SJSA1 (cell line): ENCODE data around the gene PDCL2. TPM values are rescaled to one million over a fixed set of nuclear protein-coding genes. Genes with fewer than 3 reads are reported as not detected.

Experiments used
- DNase-seq, 2 experiments: peaks; one replicate each; pipeline ENCODE4 v3.0.0-alpha.2; 2015 to 2020; ENCODE audit warnings: low spot score in 2 of 2, low read depth in 1 of 2
- H3K27ac ChIP-seq: fragments of 250-450 bp; sonication (Bioruptor Pico); 2 replicates; pipeline ENCODE4 v1.5.1; 2020; ENCODE audit warnings: mild to moderate bottlenecking, moderate library complexity
- H3K27me3 ChIP-seq: fragments of 250-450 bp; sonication (Bioruptor Pico); replicated peaks from 2 replicates; pipeline ENCODE4 v1.5.1; 2020; ENCODE audit warnings: mild to moderate bottlenecking, moderate library complexity
- H3K36me3 ChIP-seq: fragments of 250-450 bp; sonication (Bioruptor Pico); 2 replicates; pipeline ENCODE4 v1.5.1; 2020; ENCODE audit warnings: mild to moderate bottlenecking
- H3K4me1 ChIP-seq: fragments of 250-450 bp; sonication (Bioruptor Pico); replicated peaks from 2 replicates; pipeline ENCODE4 v1.6.1; 2021; ENCODE audit warnings: mild to moderate bottlenecking
- H3K4me3 ChIP-seq: fragments of 250-450 bp; sonication (Bioruptor Pico); 2 replicates; pipeline ENCODE4 v1.5.1; 2020; ENCODE audit warnings: mild to moderate bottlenecking
- H3K9me3 ChIP-seq: fragments of 250-450 bp; sonication (Bioruptor Pico); replicated peaks from 2 replicates; pipeline ENCODE4 v1.5.1; 2020; ENCODE audit warnings: mild to moderate bottlenecking
- total RNA-seq: library from RNA; depleted of rRNA; stranded (reverse); fragments of >200 nt; shearing (Covaris generic); gene quantifications from 2 replicates; pipeline ENCODE4 v1.2.3, GENCODE V29; 2014

PDCL2 gene
- total RNA-seq, 1 experiment from 2014 or later = not detected

- H3K27me3 ChIP-seq = no peaks in the 10 kb centered on the region
- peaks cover 24% of the 10 kb centered on the region for H3K4me1 ChIP-seq
- peak in 1 of 2 experiments; percentile 12 for DNase-seq
- H3K36me3 ChIP-seq = peaks cover 13% of the 10 kb centered on the region; the same call in 1 of the 2 replicates
- H3K9me3 ChIP-seq = no peaks in the 10 kb centered on the region; the same call in 1 of the 2 replicates
- peak overlapping the region; percentile 18; the same call in 1 of the 2 replicates for H3K27ac ChIP-seq
- no peak overlapping the region for H3K4me3 ChIP-seq
Observed at GRCh38 chr4:55543858-55544257, 48.2 kb downstream of the PDCL2 start.

GRCh38 chr4:55540271-55540670 lies 51.8 kb downstream of the PDCL2 start:
- Histone ChIP-seq H3K27ac (no peak overlapping the region), H3K27me3 (no peaks in the 10 kb centered on the region), H3K4me3 (no peak overlapping the region), H3K4me1 (peaks cover 13% of the 10 kb centered on the region), H3K36me3 (0 out of 2 replicates have a peak, but pooled peaks cover 3% of the 10 kb centered on the region), H3K9me3 (no peaks in the 10 kb centered on the region; the same call in 1 of the 2 replicates)
- no peak for DNase-seq

GRCh38 chr4:55539658-55540057 lies 52.4 kb downstream of the PDCL2 start:
- H3K27ac ChIP-seq = no peak overlapping the region
- H3K9me3 ChIP-seq = no peaks in the 10 kb centered on the region
- H3K27me3 ChIP-seq = no peaks in the 10 kb centered on the region
- no peak overlapping the region for H3K4me3 ChIP-seq
- H3K36me3 ChIP-seq = 0 out of 2 replicates have a peak, but pooled peaks cover 3% of the 10 kb centered on the region
- DNase-seq = no peak
- H3K4me1 ChIP-seq = peaks cover 11% of the 10 kb centered on the region

GRCh38 chr4:55538531-55538930 lies 53.5 kb downstream of the PDCL2 start:
- Histone ChIP-seq H3K4me3 (no peak overlapping the region), H3K4me1 (no peaks in the 10 kb centered on the region; the same call in 1 of the 2 replicates), H3K36me3 (peaks cover 10% of the 10 kb centered on the region; the same call in 1 of the 2 replicates), H3K27ac (no peak overlapping the region), H3K27me3 (no peaks in the 10 kb centered on the region), H3K9me3 (no peaks in the 10 kb centered on the region)
- no peak for DNase-seq

GRCh38 chr4:55534306-55534705 lies 57.7 kb downstream of the PDCL2 start:
- peaks cover 20% of the 10 kb centered on the region; the same call in 1 of the 2 replicates for H3K36me3 ChIP-seq
- H3K27me3 ChIP-seq = no peaks in the 10 kb centered on the region
- H3K27ac ChIP-seq = no peak overlapping the region
- H3K4me3 ChIP-seq = no peak overlapping the region
- no peaks in the 10 kb centered on the region for H3K9me3 ChIP-seq
- no peak for DNase-seq
- no peaks in the 10 kb centered on the region for H3K4me1 ChIP-seq

- no peak overlapping the region for H3K4me3 ChIP-seq
- H3K4me1 ChIP-seq = peaks cover 3% of the 10 kb centered on the region; the same call in 1 of the 2 replicates
- peaks cover 20% of the 10 kb centered on the region; the same call in 1 of the 2 replicates for H3K36me3 ChIP-seq
- H3K27me3 ChIP-seq = no peaks in the 10 kb centered on the region
- no peak for DNase-seq
- no peak overlapping the region for H3K27ac ChIP-seq
- no peaks in the 10 kb centered on the region for H3K9me3 ChIP-seq
Observed at GRCh38 chr4:55530691-55531090, 61.4 kb downstream of the PDCL2 start.

- H3K4me1 ChIP-seq = peaks cover 3% of the 10 kb centered on the region; the same call in 1 of the 2 replicates
- no peaks in the 10 kb centered on the region for H3K9me3 ChIP-seq
- peaks cover 20% of the 10 kb centered on the region; the same call in 1 of the 2 replicates for H3K36me3 ChIP-seq
- no peak overlapping the region for H3K27ac ChIP-seq
- no peak for DNase-seq
- no peak overlapping the region for H3K4me3 ChIP-seq
- H3K27me3 ChIP-seq = no peaks in the 10 kb centered on the region
Observed at GRCh38 chr4:55530167-55530566, 61.9 kb downstream of the PDCL2 start.

- no peaks in the 10 kb centered on the region for H3K9me3 ChIP-seq
- no peak for DNase-seq
- peaks cover 3% of the 10 kb centered on the region; the same call in 1 of the 2 replicates for H3K4me1 ChIP-seq
- H3K27ac ChIP-seq = no peak overlapping the region
- peaks cover 12% of the 10 kb centered on the region; the same call in 1 of the 2 replicates for H3K36me3 ChIP-seq
- H3K27me3 ChIP-seq = no peaks in the 10 kb centered on the region
- H3K4me3 ChIP-seq = no peak overlapping the region
Observed at GRCh38 chr4:55528491-55528890, 63.6 kb downstream of the PDCL2 start.

- Histone ChIP-seq H3K27ac (no peak overlapping the region), H3K4me3 (no peak overlapping the region), H3K27me3 (no peaks in the 10 kb centered on the region), H3K4me1 (peaks cover 3% of the 10 kb centered on the region; the same call in 1 of the 2 replicates), H3K36me3 (0 out of 2 replicates have a peak, but pooled peaks cover 5% of the 10 kb centered on the region), H3K9me3 (no peaks in the 10 kb centered on the region)
- no peak for DNase-seq
Observed at GRCh38 chr4:55524844-55525571, 67.0 kb downstream of the PDCL2 start.

GRCh38 chr4:55518442-55518841 lies 73.6 kb downstream of the PDCL2 start:
- no peaks in the 10 kb centered on the region for H3K27me3 ChIP-seq
- no peak for DNase-seq
- H3K9me3 ChIP-seq = no peaks in the 10 kb centered on the region
- peaks cover 2% of the 10 kb centered on the region; the same call in 1 of the 2 replicates for H3K36me3 ChIP-seq
- H3K27ac ChIP-seq = no peak overlapping the region
- H3K4me1 ChIP-seq = no peaks in the 10 kb centered on the region
- H3K4me3 ChIP-seq = no peak overlapping the region

GRCh38 chr4:55517526-55518229 lies 74.4 kb downstream of the PDCL2 start:
- H3K27me3 ChIP-seq = no peaks in the 10 kb centered on the region
- H3K27ac ChIP-seq = no peak overlapping the region
- no peak overlapping the region for H3K4me3 ChIP-seq
- no peaks in the 10 kb centered on the region for H3K9me3 ChIP-seq
- no peak for DNase-seq
- H3K4me1 ChIP-seq = no peaks in the 10 kb centered on the region
- H3K36me3 ChIP-seq = peaks cover 2% of the 10 kb centered on the region; the same call in 1 of the 2 replicates

- no peak for DNase-seq
- Histone ChIP-seq H3K4me3 (no peak overlapping the region), H3K27ac (no peak overlapping the region), H3K36me3 (peaks cover 8% of the 10 kb centered on the region; the same call in 1 of the 2 replicates), H3K9me3 (no peaks in the 10 kb centered on the region), H3K4me1 (peaks cover 12% of the 10 kb centered on the region; the same call in 1 of the 2 replicates), H3K27me3 (no peaks in the 10 kb centered on the region)
Observed at GRCh38 chr4:55512922-55513571, 79.0 kb downstream of the PDCL2 start.

- DNase-seq = no peak
- Histone ChIP-seq H3K36me3 (peaks cover 13% of the 10 kb centered on the region), H3K4me3 (no peak overlapping the region), H3K27ac (no peak overlapping the region), H3K4me1 (peaks cover 12% of the 10 kb centered on the region; the same call in 1 of the 2 replicates), H3K9me3 (no peaks in the 10 kb centered on the region), H3K27me3 (no peaks in the 10 kb centered on the region)
Observed at GRCh38 chr4:55512077-55512476, 80.0 kb downstream of the PDCL2 start.
